HFFc6 (cell line): ENCODE results near the gene FAM217A. TPM values are rescaled to one million over a fixed set of nuclear protein-coding genes. Genes with fewer than 3 reads are reported as not detected.
"Not testable (repeated sequence)": the region's sequence is repeated elsewhere in the genome, so short reads cannot be mapped to it uniquely, and the experiment has no call there.

Experiments
- DNase-seq: peaks from one replicate; pipeline ENCODE4 v3.0.0-alpha.2; 2018
- H3K27ac Mint-ChIP-seq: 2 replicates; pipeline ENCODE4 v1.8.0; 2020; ENCODE audit warnings: mild to moderate bottlenecking, mixed read lengths
- H3K27me3 Mint-ChIP-seq: 2 replicates; pipeline ENCODE4 v1.8.0; 2021; ENCODE audit warnings: mild to moderate bottlenecking, moderate library complexity, mixed read lengths; ENCODE audit not compliant: insufficient read depth
- H3K36me3 Mint-ChIP-seq: 2 replicates; pipeline ENCODE4 v1.8.0; 2021; ENCODE audit warnings: low read depth, mixed read lengths
- H3K4me1 Mint-ChIP-seq: 2 replicates; pipeline ENCODE4 v1.8.0; 2020; ENCODE audit warnings: low read depth, mixed read lengths
- H3K4me3 Mint-ChIP-seq: 2 replicates; pipeline ENCODE4 v1.8.0; 2020; ENCODE audit warnings: mild to moderate bottlenecking, moderate library complexity, mixed read lengths
- H3K9me3 Mint-ChIP-seq: 2 replicates; pipeline ENCODE4 v1.8.0; 2020; ENCODE audit warnings: mild to moderate bottlenecking, mixed read lengths
- total RNA-seq, 6 experiments: library from RNA; stranded (reverse); fragmentation: NEBNext Ultra II Directional; extraction: Animal tissue kit (Norgen Biotek cat#: 25700); gene quantifications; 2 replicates in 1 of 6; 3 replicates in 5 of 6; pipeline ENCODE4 v1.2.3, GENCODE V29; 2021
- TF ChIP-seq, protein P1 (sequence below): fragments of 200-600 bp; sonication (generic); IDR thresholded peaks from 2 replicates; pipeline ENCODE4 v1.5.0; 2021; ENCODE audit warnings: antibody characterized with exemption, mild to moderate bottlenecking

FAM217A gene
- total RNA-seq, 6 experiments from 2014 or later: not detected

DNA sequence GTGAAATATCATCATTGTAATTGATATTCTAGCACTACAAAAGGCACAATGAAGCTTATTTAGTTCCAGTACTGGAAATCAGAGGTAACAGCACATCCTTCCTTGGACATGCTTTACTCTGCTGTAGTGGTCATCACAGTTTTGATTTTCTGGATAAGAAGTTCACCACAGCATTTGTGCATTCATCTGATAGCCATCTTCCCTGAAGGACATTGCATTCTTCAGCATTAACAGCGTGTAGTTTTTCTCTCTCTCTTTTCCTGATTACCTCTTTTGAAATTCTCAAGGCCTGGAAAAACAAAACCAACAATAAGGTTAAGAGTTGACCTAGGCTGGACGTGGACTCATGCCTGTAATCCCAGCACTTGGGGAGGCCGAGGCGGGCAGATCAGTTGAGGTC is 36.8 kb upstream of the FAM217A start:
- TF ChIP-seq, protein P1, sequence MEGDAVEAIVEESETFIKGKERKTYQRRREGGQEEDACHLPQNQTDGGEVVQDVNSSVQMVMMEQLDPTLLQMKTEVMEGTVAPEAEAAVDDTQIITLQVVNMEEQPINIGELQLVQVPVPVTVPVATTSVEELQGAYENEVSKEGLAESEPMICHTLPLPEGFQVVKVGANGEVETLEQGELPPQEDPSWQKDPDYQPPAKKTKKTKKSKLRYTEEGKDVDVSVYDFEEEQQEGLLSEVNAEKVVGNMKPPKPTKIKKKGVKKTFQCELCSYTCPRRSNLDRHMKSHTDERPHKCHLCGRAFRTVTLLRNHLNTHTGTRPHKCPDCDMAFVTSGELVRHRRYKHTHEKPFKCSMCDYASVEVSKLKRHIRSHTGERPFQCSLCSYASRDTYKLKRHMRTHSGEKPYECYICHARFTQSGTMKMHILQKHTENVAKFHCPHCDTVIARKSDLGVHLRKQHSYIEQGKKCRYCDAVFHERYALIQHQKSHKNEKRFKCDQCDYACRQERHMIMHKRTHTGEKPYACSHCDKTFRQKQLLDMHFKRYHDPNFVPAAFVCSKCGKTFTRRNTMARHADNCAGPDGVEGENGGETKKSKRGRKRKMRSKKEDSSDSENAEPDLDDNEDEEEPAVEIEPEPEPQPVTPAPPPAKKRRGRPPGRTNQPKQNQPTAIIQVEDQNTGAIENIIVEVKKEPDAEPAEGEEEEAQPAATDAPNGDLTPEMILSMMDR: no peak
- no peak for DNase-seq
- Mint-ChIP-seq H3K4me3 (no peak overlapping the region), H3K4me1 (peaks cover 7% of the 10 kb centered on the region; the same call in 1 of the 2 replicates), H3K36me3 (peaks cover 35% of the 10 kb centered on the region), H3K9me3 (peaks cover 7% of the 10 kb centered on the region; the same call in 1 of the 2 replicates), H3K27me3 (no peaks in the 10 kb centered on the region), H3K27ac (no peak overlapping the region)

GRCh38 chr6:4114123-4114522 is 35.2 kb upstream of the FAM217A start:
- no peaks in the 10 kb centered on the region for H3K27me3 Mint-ChIP-seq

GRCh38 chr6:4113649-4114048 is 34.7 kb upstream of the FAM217A start:
- TF ChIP-seq, protein P1: no peak
- H3K27me3 Mint-ChIP-seq: no peaks in the 10 kb centered on the region
- peaks cover 17% of the 10 kb centered on the region for H3K4me1 Mint-ChIP-seq
- H3K9me3 Mint-ChIP-seq: peaks cover 7% of the 10 kb centered on the region; the same call in 1 of the 2 replicates
- DNase-seq: no peak
- peaks cover 30% of the 10 kb centered on the region for H3K36me3 Mint-ChIP-seq
- no peak overlapping the region for H3K4me3 Mint-ChIP-seq
- no peak overlapping the region for H3K27ac Mint-ChIP-seq

More at GRCh38 chr6:4114123-4114522, 35.2 kb upstream of the FAM217A start:
- no peak overlapping the region for H3K27ac Mint-ChIP-seq
- peaks cover 7% of the 10 kb centered on the region; the same call in 1 of the 2 replicates for H3K9me3 Mint-ChIP-seq
- no peak for DNase-seq
- TF ChIP-seq, protein P1: no peak
- H3K36me3 Mint-ChIP-seq: peaks cover 30% of the 10 kb centered on the region
- peaks cover 15% of the 10 kb centered on the region for H3K4me1 Mint-ChIP-seq
- H3K4me3 Mint-ChIP-seq: no peak overlapping the region

DNA sequence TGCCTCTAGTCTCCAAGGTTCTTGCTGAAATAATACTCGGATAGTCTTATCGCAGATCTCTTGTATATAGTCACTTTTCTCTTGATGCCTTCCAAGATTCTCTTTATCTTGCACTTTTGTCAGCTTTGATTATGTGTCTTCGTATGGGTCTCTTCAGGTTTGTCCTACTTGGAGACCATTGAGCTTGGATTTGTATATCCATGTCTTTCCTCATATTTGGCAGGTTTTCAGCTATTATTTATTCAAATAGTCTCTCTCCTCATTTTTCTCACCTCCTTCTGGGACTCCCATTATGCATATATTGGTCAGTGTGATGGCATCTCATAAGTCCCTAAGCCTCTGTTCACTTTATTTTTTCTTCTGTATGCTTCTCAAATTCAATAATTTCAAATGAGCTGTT is 33.4 kb upstream of the FAM217A start:
- peaks cover 30% of the 10 kb centered on the region for H3K36me3 Mint-ChIP-seq
- no peak for DNase-seq
- no peak overlapping the region for H3K4me3 Mint-ChIP-seq
- peaks cover 17% of the 10 kb centered on the region for H3K4me1 Mint-ChIP-seq
- peaks cover 7% of the 10 kb centered on the region; the same call in 1 of the 2 replicates for H3K9me3 Mint-ChIP-seq
- H3K27ac Mint-ChIP-seq: no peak overlapping the region
- H3K27me3 Mint-ChIP-seq: peaks cover 4% of the 10 kb centered on the region; the same call in 1 of the 2 replicates
- TF ChIP-seq, protein P1: no peak

GRCh38 chr6:4109363-4109815 is 30.5 kb upstream of the FAM217A start:
- H3K4me1 Mint-ChIP-seq, H3K27ac Mint-ChIP-seq, H3K9me3 Mint-ChIP-seq, H3K27me3 Mint-ChIP-seq, H3K4me3 Mint-ChIP-seq: not testable (repeated sequence)
- peaks cover 17% of the 10 kb centered on the region for H3K36me3 Mint-ChIP-seq
- DNase-seq: peak; percentile 16

- Mint-ChIP-seq H3K9me3 (peaks cover 7% of the 10 kb centered on the region; the same call in 1 of the 2 replicates), H3K4me3 (no peak overlapping the region), H3K27ac (no peak overlapping the region), H3K27me3 (peaks cover 5% of the 10 kb centered on the region), H3K36me3 (peaks cover 12% of the 10 kb centered on the region), H3K4me1 (peaks cover 15% of the 10 kb centered on the region)
- TF ChIP-seq, protein P1: no peak
- DNase-seq: no peak
These were observed 29.7 kb upstream of the FAM217A start for GRCh38 chr6:4108561-4109093.
